GM21737 (cell line): Measurements from ENCODE around the gene VAMP3.
"Not testable (repeated sequence)": the region's sequence is repeated elsewhere in the genome, so short reads cannot be mapped to it uniquely, and the experiment has no call there.

Source experiments
- ATAC-seq: cut with Tn5 transposase; IDR thresholded peaks from one replicate; pipeline ENCODE4 v1.9.1; 2021; ENCODE audit warnings: mild to moderate bottlenecking, moderate library complexity; ENCODE audit not compliant: unreplicated experiment

Gene VAMP3

DNA sequence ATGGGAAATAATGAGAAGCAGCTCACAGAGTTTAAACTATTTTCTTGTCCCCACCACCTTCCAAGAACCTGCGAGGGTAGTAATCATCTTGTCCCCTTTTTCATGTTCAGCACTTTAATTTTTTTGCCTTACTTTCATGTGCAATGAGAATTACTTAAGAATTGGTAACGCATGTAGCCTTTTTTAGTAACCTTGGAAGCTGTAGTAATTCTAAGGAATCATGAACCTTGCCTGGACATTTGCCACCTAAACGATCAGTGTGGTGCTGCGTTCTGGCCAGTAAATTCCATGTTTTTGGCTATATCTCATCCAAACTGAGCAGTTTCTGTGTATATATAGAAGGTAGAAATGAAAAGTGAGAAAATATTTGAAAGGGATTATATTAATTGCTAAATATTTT lies 3.9 kb upstream of the VAMP3 start:
- no peak for ATAC-seq

- no peak for ATAC-seq
Observed at GRCh38 chr1:7768583-7768982, 2.5 kb upstream of the VAMP3 start.

DNA sequence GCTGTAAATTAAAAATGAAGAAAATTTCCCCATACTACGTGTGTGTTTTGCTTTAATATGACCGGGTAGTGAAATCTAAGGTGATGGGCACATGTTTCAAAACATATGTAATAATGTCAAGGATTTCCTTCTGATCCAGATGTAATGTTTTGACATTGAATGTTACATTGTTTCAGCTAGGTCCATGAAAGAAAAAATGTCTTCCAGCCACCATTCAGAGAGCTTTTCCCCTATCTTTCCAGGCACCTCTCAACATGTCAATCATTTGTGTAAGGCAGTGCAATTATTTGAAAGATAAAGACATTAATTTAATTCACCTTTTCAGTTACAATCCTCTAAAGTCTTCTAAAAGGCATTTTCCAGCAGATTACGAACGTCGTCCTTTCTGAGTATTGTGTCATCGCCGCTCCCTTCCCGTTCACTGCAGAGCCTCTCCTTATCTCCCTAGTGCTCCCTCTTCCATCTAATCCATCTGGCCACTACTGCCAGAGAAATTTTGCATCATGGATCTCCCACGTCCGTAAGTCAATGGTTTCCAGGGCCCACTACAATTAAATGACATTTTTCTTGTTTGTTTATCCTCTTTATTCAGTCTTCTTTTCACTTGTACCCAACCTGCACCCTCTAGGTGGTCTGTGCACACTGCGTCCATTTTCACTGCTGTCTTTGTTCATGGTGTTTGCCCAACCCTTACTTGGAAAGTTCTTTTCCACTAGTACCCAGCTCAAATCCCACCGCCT lies 1.3 kb upstream of the VAMP3 start:
- no peak for ATAC-seq

GRCh38 chr1:7770669-7770996 lies 463 bp upstream of the VAMP3 start:
- ATAC-seq, result no peak

DNA sequence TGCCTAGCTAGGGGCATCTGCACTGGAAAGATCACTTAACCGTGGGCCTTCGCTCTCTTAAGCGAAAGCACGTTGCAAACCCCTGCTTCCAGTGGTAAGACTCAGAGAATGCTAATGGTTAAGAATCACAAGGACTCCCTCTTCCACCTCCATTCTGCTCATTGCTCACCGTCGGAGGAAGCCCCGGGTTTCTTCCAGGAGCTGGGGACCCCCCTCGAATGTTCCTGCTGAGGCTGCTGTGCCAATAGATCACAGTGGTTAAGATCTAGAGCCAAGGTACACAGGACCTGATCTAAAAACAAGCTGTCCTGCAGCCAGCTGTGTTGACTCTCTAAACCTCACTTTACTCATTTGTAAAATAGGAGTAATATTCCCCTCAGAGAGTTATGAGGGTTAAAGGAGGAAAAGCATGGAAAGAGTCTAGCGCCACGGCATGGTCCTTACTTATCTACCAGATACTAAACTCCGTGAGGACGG lies 765 bp downstream of the VAMP3 start:
- ATAC-seq, result no peak

DNA sequence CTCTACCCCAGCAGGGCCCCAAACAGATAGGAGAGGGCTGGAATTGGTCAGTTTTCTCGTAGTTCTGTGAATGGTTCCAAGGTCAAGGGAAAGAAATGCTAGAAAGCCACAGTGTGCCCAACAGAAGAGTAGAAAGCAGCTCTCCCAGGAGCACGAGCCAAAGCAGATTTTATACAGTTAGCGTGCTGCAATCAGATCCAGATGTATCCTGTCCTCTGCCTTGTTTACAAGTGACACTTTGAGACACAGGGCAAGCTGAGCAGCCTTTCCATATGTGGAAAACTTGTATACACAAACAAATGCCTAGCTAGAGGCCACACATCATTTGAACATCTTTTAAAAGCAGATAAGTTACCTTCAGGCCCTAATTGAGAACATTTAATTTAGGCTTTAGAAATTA lies 6.5 kb downstream of the VAMP3 start:
- no peak for ATAC-seq

- no peak for ATAC-seq
Observed at GRCh38 chr1:7778133-7778628, 7.1 kb downstream of the VAMP3 start.

DNA sequence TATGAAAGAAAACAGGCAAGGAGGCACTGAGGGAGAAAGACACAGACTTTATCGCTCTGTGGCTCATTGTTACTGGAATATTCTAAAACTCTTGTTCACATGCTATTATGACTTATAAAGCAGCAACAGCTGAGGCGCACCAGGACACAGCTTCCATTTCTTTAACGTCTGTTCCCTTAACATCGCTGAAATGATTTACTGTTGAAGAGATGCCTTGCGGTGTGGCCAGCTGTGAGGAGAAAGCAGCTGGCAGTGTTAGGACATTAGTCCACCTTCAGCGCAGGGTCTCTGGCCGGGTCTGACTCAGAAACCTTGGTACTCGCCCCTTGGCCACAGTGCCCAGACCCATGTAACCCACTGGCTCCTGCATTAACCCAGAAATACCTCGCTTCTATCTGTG lies 9.9 kb downstream of the VAMP3 start:
- no peak for ATAC-seq

DNA sequence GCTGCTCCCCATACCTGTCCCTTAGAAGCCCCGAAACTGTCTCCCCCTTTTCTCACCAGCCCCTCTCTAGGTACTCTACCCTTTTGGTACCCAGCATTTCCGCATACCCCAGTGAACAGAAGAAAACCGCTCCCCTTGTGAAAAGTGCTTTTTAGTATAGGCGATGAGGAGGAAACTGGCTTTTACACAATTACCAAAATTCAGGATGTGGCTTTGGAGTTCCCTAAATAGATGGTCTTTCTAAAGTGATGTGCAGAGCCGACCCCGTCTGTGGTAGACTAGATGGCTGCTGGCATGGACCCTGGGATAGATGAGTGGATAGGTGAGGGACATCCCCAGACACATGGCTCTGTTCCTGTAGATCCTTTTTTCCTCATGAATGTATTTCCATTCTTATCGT lies 10.4 kb downstream of the VAMP3 start:
- no peak for ATAC-seq

- no peak for ATAC-seq
Observed at GRCh38 chr1:7781923-7782495, 10.9 kb downstream of the VAMP3 start.

GRCh38 chr1:7783178-7783711 lies 12.1 kb downstream of the VAMP3 start:
- no peak for ATAC-seq

- peak; percentile 83 for ATAC-seq
Observed at GRCh38 chr1:7783826-7784491, 12.9 kb downstream of the VAMP3 start, which contains the start of gene PER3. PER3 (plus strand) TSS chr1:7784291; CDS start chr1:7784878, 587 bp downstream.

- no peak for ATAC-seq
Observed at GRCh38 chr1:7784492-7785071, 13.5 kb downstream of the VAMP3 start.

DNA sequence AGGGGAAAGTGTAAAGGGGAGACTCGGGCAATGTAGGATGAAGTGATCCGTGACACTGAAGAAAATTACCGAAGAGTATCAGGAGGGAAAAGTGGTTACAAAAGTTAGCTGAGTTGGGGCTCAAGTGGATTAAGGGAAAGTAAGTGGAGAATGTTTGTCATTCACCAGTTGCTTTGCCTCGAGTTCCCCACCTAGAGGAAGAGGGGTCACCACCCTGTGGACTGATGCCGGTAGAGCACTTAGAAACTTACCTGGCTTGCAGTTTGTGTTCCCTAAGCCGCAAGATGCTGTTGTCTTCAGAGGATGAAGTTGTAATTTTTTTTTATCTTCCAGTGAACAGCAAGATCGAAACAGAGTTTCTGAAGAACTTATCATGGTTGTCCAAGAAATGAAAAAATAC lies 14.0 kb downstream of the VAMP3 start:
- no peak for ATAC-seq

GRCh38 chr1:7786795-7787194 lies 15.7 kb downstream of the VAMP3 start:
- ATAC-seq, result no peak

GRCh38 chr1:7789828-7790227 lies 18.7 kb downstream of the VAMP3 start:
- no peak for ATAC-seq

DNA sequence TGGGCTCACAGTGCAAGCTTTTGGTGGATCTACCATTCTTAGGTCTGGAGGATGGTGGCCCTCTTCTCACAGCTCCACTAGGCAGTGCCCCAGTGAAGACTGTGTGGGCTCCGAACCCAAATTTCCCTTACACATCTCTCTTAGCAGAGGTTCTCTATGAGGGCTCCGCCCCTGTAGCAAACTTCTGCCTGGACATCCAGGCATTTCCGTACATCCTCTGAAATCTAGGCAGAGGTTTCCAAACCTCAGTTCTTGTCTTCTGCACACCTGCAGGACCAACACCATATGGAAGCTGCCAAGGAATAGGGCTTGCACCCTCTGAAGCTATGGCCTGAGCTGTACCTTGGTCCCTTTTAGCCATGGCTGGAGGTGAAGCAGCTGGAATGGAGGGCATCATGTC lies 19.9 kb downstream of the VAMP3 start:
- ATAC-seq, result not testable (repeated sequence)

DNA sequence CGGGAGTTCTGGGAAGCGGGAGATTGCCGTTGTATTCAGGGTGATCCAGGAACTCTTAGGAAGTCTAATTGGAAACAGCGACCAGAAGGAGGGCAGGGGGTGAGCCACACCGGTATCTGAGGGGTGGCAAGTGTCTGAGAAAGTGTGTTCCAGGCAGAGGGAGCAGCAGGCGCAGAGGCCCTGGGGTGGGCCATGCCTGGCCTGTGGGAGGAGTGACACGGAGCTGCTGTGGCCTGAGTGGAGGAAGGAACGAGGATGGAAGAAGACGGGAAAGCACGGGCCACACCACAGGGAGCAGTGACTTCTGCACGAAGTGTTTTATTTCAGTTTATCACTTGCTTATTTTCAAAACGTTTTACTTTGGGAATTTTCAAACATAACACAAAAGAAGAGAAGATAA lies 24.3 kb downstream of the VAMP3 start:
- no peak for ATAC-seq

DNA sequence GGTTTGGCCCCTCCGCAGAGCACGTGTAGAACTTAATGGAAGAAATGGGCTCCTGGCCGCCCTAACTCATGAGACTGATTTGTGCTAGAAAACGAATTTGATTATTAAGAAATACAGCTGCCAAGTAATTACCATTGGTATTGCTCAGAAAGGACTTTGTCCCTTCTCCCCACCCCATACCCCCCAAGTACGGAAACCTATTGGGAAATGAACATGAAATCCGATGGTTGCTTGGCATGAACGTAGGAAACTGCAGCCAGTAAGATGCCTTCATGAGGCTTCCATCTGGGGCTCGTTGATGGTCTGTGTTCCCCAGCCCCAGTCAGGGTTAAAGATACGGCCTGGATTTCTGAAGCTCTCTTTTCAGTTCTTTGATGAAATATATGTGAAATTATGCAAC lies 34.4 kb downstream of the VAMP3 start:
- no peak for ATAC-seq

- ATAC-seq, result no peak
Observed at GRCh38 chr1:7808253-7808844, 37.3 kb downstream of the VAMP3 start.

- ATAC-seq, result no peak
Observed at GRCh38 chr1:7809742-7810141, 38.6 kb downstream of the VAMP3 start.
